Measurements from ENCODE around the gene PPARG.

DNA sequence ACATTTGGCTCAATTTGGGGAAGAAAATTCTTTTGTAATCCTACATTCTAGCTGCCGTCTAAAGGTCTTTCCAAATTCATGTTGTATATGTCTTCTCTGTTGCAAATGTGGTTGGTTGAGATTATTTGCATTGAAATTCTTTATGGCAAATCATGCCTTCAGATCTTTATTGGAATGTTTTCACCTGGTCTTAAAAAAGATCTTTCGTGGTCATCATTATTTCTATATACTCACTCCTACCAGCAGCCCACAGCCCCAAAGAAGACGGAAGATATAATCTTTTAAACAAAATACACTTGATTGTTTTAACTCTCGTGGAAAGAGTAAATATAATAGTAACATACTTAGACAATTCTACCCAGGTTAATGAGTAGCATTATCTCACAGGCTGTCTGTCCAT lies 41.5 kb upstream of the PPARG start:
- TF ChIP-seq, protein P1, sequence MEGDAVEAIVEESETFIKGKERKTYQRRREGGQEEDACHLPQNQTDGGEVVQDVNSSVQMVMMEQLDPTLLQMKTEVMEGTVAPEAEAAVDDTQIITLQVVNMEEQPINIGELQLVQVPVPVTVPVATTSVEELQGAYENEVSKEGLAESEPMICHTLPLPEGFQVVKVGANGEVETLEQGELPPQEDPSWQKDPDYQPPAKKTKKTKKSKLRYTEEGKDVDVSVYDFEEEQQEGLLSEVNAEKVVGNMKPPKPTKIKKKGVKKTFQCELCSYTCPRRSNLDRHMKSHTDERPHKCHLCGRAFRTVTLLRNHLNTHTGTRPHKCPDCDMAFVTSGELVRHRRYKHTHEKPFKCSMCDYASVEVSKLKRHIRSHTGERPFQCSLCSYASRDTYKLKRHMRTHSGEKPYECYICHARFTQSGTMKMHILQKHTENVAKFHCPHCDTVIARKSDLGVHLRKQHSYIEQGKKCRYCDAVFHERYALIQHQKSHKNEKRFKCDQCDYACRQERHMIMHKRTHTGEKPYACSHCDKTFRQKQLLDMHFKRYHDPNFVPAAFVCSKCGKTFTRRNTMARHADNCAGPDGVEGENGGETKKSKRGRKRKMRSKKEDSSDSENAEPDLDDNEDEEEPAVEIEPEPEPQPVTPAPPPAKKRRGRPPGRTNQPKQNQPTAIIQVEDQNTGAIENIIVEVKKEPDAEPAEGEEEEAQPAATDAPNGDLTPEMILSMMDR (IDR thresholded peaks at IDR 0.05 in 8 of 11, conservative IDR thresholded peaks at IDR 0.05 in 3 of 11), result no peak
- TF ChIP-seq POLR2A (IDR thresholded peaks at IDR 0.05) (no peak), POLR2AphosphoS5 (IDR thresholded peaks at IDR 0.05) (no peak)

Data from spleen (tissue), 7 donors.